HFF-Myc (cell line): ENCODE measurements around the gene POLR1E.
A peak's percentile ranks its signal among the peaks of the same experiment; 100 is the strongest.
"Not testable (repeated sequence)": the region's sequence is repeated elsewhere in the genome, so short reads cannot be mapped to it uniquely, and the experiment has no call there.

Source experiments
- DNase-seq: peaks from one replicate; pipeline ENCODE4 v3.0.0-alpha.2; 2011; ENCODE audit warnings: low read depth; ENCODE audit errors: extremely low read depth
- H3K4me3 ChIP-seq: replicated peaks from 2 replicates; pipeline ENCODE4 v1.5.1; 2011; ENCODE audit warnings: low read depth, mild to moderate bottlenecking, control low read depth, low read length
- CTCF ChIP-seq: IDR thresholded peaks from 2 replicates; pipeline ENCODE4 v1.5.1; 2012; ENCODE audit warnings: mild to moderate bottlenecking, low read depth, low read length, control low read depth; ENCODE audit errors: missing control alignments

Gene POLR1E

GRCh38 chr9:37456817-37457216 lies 28.9 kb upstream of the POLR1E start:
- DNase-seq, result no peak
- no peak overlapping the region for H3K4me3 ChIP-seq
- no peak for TF ChIP-seq CTCF

- DNase-seq, result no peak
- no peak for TF ChIP-seq CTCF
Measured at GRCh38 chr9:37464006-37464405, 21.7 kb upstream of the POLR1E start.

GRCh38 chr9:37464426-37465248 lies 21.1 kb upstream of the POLR1E start:
- DNase-seq, result no peak
- TF ChIP-seq CTCF, result no peak

More at GRCh38 chr9:37464006-37464405, 21.7 kb upstream of the POLR1E start:
- peak overlapping the region; percentile 91 for H3K4me3 ChIP-seq

GRCh38 chr9:37465249-37466036 lies 20.3 kb upstream of the POLR1E start, which contains the start of gene ZBTB5:
ZBTB5 (minus strand) TSS chr9:37465450; CDS start chr9:37442551, 22,899 bp downstream.
- TF ChIP-seq CTCF, result no peak
- DNase-seq, result peak; percentile 100
- H3K4me3 ChIP-seq, result peak within 1 kb of the TSS; percentile 91

More at GRCh38 chr9:37464426-37465248, 21.1 kb upstream of the POLR1E start:
- peak overlapping the region; percentile 91 for H3K4me3 ChIP-seq

- no peak for TF ChIP-seq CTCF
- DNase-seq, result peak; percentile 60
- H3K4me3 ChIP-seq, result peak overlapping the region; percentile 91
Measured at GRCh38 chr9:37466037-37466709, 19.6 kb upstream of the POLR1E start.

- DNase-seq, H3K4me3 ChIP-seq: not testable (repeated sequence)
Measured at GRCh38 chr9:37467530-37467929, 18.2 kb upstream of the POLR1E start.
